SK-N-MC (cell line): ENCODE data around the gene TMPRSS11D.

Experiments used
- DNase-seq: peaks from one replicate; pipeline ENCODE4 v3.0.0-alpha.2; 2011; ENCODE audit warnings: low read depth, low spot score
- H3K27ac ChIP-seq: fragments of 200-600 bp; sonication (generic); 2 replicates; pipeline ENCODE4 v1.5.1; 2016; ENCODE audit warnings: mixed run types
- H3K36me3 ChIP-seq: fragments of 200-600 bp; sonication (generic); 2 replicates; pipeline ENCODE4 v1.6.1; 2017; ENCODE audit warnings: antibody characterized with exemption, low read length, mixed read lengths; ENCODE audit not compliant: insufficient read depth
- H3K4me3 ChIP-seq: fragments of 200-600 bp; sonication (generic); 2 replicates; pipeline ENCODE4 v1.5.1; 2016
- H3K9ac ChIP-seq: fragments of 200-600 bp; sonication (generic); 2 replicates; pipeline ENCODE4 v1.8.0; 2017; ENCODE audit warnings: mixed run types, mixed read lengths; ENCODE audit not compliant: insufficient read length
- H3K9me3 ChIP-seq: fragments of 200-600 bp; sonication (generic); 2 replicates; pipeline ENCODE4 v1.6.1; 2017; ENCODE audit warnings: low read depth, mild to moderate bottlenecking, antibody characterized with exemption, low read length, moderate library complexity, mixed read lengths
- EZH2 ChIP-seq: fragments of 200-600 bp; sonication (generic); IDR thresholded peaks from one replicate; pipeline ENCODE4 v1.6.1; 2017; ENCODE audit warnings: antibody characterized with exemption
- FOXP2 ChIP-seq: optimal IDR thresholded peaks from 2 replicates; pipeline ENCODE3; 2011; ENCODE audit warnings: mild to moderate bottlenecking, moderate library complexity; ENCODE audit not compliant: insufficient read depth; ENCODE audit errors: extremely low read length, control extremely low read depth
- POLR2AphosphoS5 ChIP-seq: IDR thresholded peaks from 2 replicates; pipeline ENCODE4 v1.6.1; 2012; ENCODE audit warnings: mild to moderate bottlenecking, low read depth, low read length, borderline replicate concordance

The TMPRSS11D gene

DNA sequence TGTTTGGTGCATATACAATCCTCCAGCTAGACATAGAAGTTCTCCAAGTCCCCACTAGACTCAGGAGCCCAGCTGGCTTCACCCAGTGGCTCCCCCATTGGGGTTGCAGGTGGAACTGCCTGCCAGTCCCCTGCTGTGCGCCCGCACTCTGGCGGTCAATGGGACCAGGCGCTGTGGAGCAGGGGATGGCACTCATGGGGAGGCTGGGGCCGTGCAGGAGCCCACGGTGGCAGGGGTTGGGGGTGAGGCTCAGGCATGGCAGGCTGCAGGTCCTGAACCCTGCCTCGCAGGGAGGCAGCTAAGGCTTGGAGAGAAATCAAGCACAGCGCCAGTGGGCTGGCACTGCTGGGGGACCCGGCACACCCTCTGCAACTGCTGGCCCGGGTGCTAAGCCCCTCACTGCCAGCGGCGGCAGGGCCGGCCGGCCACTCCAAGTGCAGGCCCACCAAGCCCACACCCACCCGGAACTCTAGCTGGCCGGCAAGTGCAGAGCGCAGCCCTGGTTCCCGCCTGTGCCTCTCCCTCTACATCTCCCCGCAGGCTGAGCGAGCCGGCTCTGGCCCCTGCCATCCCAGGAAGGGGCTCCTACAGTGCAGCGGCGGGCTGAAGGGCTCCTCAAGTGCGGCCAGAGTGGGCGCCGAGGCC is 12.7 kb upstream of the TMPRSS11D start:
- TF ChIP-seq POLR2AphosphoS5, result no peak
- Histone ChIP-seq H3K4me3 (no peak overlapping the region), H3K36me3 (no peaks in the 10 kb centered on the region), H3K9ac (no peak overlapping the region), H3K9me3 (no peaks in the 10 kb centered on the region), H3K27ac (no peak overlapping the region)
- DNase-seq, result no peak

DNA sequence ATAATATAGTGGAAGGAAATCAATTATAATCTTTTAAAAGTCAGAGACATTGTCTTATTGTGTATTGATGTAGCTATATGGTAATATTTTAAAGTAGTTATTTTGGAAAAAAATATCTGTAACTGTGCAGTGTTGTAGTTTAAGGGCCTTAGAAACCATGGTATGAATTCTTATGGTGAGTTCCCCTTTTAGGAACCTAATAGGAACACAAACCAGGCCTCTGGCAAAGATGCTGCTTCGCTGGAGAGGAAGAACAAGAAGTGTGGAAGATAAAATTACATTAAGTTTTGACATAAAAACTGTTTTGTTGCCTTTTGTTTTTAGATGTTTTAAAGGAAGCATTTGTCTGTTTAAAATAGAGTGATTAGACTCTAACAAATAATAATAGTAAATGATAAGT is 10.9 kb upstream of the TMPRSS11D start:
- no peaks in the 10 kb centered on the region for H3K9me3 ChIP-seq
- DNase-seq, result no peak
- no peak overlapping the region for H3K9ac ChIP-seq
- H3K36me3 ChIP-seq, result no peaks in the 10 kb centered on the region
- no peak overlapping the region for H3K4me3 ChIP-seq
- H3K27ac ChIP-seq, result no peak overlapping the region
- no peak for TF ChIP-seq POLR2AphosphoS5
- no peak for TF ChIP-seq EZH2
- TF ChIP-seq FOXP2, result no peak

GRCh38 chr4:67892905-67893304 is 9.1 kb upstream of the TMPRSS11D start:
- DNase-seq, result no peak
- no peak for TF ChIP-seq EZH2
- TF ChIP-seq POLR2AphosphoS5, result no peak
- no peak for TF ChIP-seq FOXP2
- H3K27ac ChIP-seq, result no peak overlapping the region
- H3K36me3 ChIP-seq, result no peaks in the 10 kb centered on the region
- H3K9me3 ChIP-seq, result no peaks in the 10 kb centered on the region
- no peak overlapping the region for H3K9ac ChIP-seq
- H3K4me3 ChIP-seq, result no peak overlapping the region

DNA sequence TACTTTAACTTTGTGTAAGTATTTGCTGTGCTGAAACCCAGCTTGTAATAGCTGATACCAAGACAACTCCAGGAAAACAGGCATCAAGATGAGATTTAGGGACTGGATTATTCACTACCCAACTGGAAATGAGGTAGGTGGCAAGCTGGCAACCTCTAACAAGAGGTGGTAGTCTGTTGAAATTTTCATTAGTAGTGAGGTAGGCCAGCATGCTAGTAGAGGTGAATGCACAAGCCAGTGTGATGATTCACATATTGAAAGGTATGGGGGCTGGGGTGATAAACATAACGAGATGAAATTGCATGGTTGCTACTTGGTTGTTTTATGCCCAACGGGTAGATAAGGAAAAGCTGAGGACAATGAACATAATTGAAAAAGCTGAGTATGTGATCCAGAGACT is 8.5 kb upstream of the TMPRSS11D start:
- Histone ChIP-seq H3K9me3 (no peaks in the 10 kb centered on the region), H3K4me3 (no peak overlapping the region), H3K9ac (no peak overlapping the region), H3K27ac (no peak overlapping the region), H3K36me3 (no peaks in the 10 kb centered on the region)
- TF ChIP-seq POLR2AphosphoS5 (no peak), FOXP2 (no peak), EZH2 (no peak)
- DNase-seq, result no peak

- H3K9me3 ChIP-seq, result no peaks in the 10 kb centered on the region
- H3K4me3 ChIP-seq, result no peak overlapping the region
- TF ChIP-seq EZH2 (no peak), FOXP2 (no peak), POLR2AphosphoS5 (no peak)
- DNase-seq, result no peak
- H3K27ac ChIP-seq, result no peak overlapping the region
- no peak overlapping the region for H3K9ac ChIP-seq
- H3K36me3 ChIP-seq, result no peaks in the 10 kb centered on the region
Observed at GRCh38 chr4:67891645-67892044, 7.8 kb upstream of the TMPRSS11D start.

GRCh38 chr4:67886281-67886680 is 2.5 kb upstream of the TMPRSS11D start:
- no peak overlapping the region for H3K4me3 ChIP-seq
- H3K27ac ChIP-seq, result no peak overlapping the region
- no peak for TF ChIP-seq EZH2
- no peak for TF ChIP-seq POLR2AphosphoS5
- no peak for TF ChIP-seq FOXP2
- DNase-seq, result no peak
- H3K9me3 ChIP-seq, result no peaks in the 10 kb centered on the region
- no peak overlapping the region for H3K9ac ChIP-seq
- no peaks in the 10 kb centered on the region for H3K36me3 ChIP-seq

DNA sequence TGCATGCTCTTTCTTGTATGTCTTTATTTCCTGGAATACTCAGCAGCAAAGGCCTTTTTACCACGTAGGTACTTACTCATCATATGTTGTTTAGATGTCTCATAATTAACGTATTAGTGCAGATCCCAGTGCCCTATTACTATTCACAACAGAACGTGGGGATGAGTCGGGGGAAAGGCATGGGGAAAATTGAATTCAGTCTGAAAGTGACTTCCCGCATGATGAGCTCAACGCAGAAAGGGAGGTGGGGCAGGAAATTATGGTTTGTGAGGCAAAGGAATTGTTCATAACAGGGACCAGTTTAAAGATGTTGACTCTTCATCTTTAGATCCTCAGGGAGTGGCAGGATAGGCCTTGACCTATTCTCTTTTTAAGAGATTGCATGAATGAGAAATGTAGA is 2.0 kb upstream of the TMPRSS11D start:
- no peak overlapping the region for H3K27ac ChIP-seq
- no peak for DNase-seq
- H3K9me3 ChIP-seq, result no peaks in the 10 kb centered on the region
- H3K4me3 ChIP-seq, result no peak overlapping the region
- H3K9ac ChIP-seq, result no peak overlapping the region
- no peak for TF ChIP-seq POLR2AphosphoS5
- no peak for TF ChIP-seq FOXP2
- TF ChIP-seq EZH2, result no peak
- H3K36me3 ChIP-seq, result no peaks in the 10 kb centered on the region

GRCh38 chr4:67884701-67885100 is 899 bp upstream of the TMPRSS11D start:
- no peak for TF ChIP-seq POLR2AphosphoS5
- TF ChIP-seq FOXP2, result no peak
- no peak for TF ChIP-seq EZH2
- Histone ChIP-seq H3K9me3 (no peaks in the 10 kb centered on the region), H3K9ac (no peak overlapping the region), H3K4me3 (no peak overlapping the region), H3K27ac (no peak overlapping the region), H3K36me3 (no peaks in the 10 kb centered on the region)
- no peak for DNase-seq

DNA sequence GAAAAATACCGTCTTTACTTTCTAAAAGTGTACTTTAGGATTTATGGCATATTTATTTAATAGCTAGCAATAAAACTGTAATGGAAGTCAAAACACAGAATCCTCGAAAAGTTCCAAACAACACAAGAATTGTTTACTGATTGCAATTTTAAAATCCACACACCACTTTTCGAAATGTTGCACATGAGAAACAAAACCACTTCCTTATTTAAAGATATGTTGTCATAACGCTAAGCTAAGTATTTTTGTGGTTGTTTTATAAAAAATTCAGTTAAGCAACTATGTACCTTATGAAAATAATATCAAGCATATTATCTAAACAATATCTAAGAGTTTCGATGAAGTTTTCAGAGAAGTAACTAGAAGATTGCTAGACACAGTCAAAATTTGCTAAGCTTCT is 344 bp downstream of the TMPRSS11D start:
- TF ChIP-seq FOXP2 (no peak), EZH2 (no peak), POLR2AphosphoS5 (no peak)
- Histone ChIP-seq H3K36me3 (no peaks in the 10 kb centered on the region), H3K9me3 (no peaks in the 10 kb centered on the region), H3K9ac (no peak overlapping the region), H3K4me3 (no peak overlapping the region), H3K27ac (no peak overlapping the region)
- DNase-seq, result no peak
